Measurements from ENCODE around the gene TMEM132A.

TMEM132A gene

DNA sequence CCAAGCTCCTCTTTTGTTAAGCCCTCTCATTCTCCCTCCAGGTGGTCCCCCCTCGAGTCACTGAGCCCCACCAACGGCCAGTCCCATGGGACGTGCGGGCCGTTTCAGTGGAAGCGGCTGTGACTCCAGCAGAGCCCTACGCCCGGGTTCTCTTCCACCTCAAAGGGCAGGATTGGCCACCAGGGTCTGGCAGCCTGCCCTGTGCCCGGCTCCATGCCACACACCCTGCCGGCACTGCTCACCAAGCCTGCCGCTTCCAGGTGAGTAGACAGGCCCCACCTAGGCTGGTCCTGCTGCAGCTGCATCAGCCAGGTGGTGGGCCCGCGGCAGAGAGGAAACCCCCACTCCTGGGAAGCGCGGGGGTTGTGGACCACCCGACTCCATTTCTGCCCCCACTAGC, 3.3 kb downstream of the TMEM132A start:
- no peaks in the 10 kb centered on the region for H3K9me3 ChIP-seq (ENCODE audit: control insufficient read depth, low read length)
- peaks cover 25% of the 10 kb centered on the region for H3K27me3 ChIP-seq (ENCODE audit: control insufficient read depth, insufficient read depth, low read length)
- H3K9ac ChIP-seq (ENCODE audit: low read length), result no peak overlapping the region
- peaks cover 1% of the 10 kb centered on the region for H3K36me3 ChIP-seq (ENCODE audit: control insufficient read depth, insufficient read depth, low read length)
- no peak overlapping the region for H3K4me3 ChIP-seq (ENCODE audit: low read length)
- peaks cover 17% of the 10 kb centered on the region for H3K4me1 ChIP-seq (ENCODE audit: control insufficient read depth, insufficient read depth, low read length)

GRCh38 chr11:60928563-60929001, 4.3 kb downstream of the TMEM132A start:
- Histone ChIP-seq H3K36me3 (ENCODE audit: control insufficient read depth, insufficient read depth, low read length) (no peaks in the 10 kb centered on the region), H3K4me1 (ENCODE audit: control insufficient read depth, insufficient read depth, low read length) (peaks cover 17% of the 10 kb centered on the region), H3K9ac (ENCODE audit: low read length) (no peak overlapping the region), H3K4me3 (ENCODE audit: low read length) (no peak overlapping the region), H3K27me3 (ENCODE audit: control insufficient read depth, insufficient read depth, low read length) (peaks cover 25% of the 10 kb centered on the region), H3K9me3 (ENCODE audit: control insufficient read depth, low read length) (no peaks in the 10 kb centered on the region)

GRCh38 chr11:60929764-60930163, 5.5 kb downstream of the TMEM132A start:
- Histone ChIP-seq H3K4me3 (ENCODE audit: low read length) (no peak overlapping the region), H3K9ac (ENCODE audit: low read length) (no peak overlapping the region), H3K36me3 (ENCODE audit: control insufficient read depth, insufficient read depth, low read length) (no peaks in the 10 kb centered on the region), H3K27me3 (ENCODE audit: control insufficient read depth, insufficient read depth, low read length) (peaks cover 21% of the 10 kb centered on the region), H3K4me1 (ENCODE audit: control insufficient read depth, insufficient read depth, low read length) (peaks cover 14% of the 10 kb centered on the region), H3K9me3 (ENCODE audit: control insufficient read depth, low read length) (no peaks in the 10 kb centered on the region)

GRCh38 chr11:60930394-60930793, 6.1 kb downstream of the TMEM132A start:
- H3K36me3 ChIP-seq (ENCODE audit: control insufficient read depth, insufficient read depth, low read length), result no peaks in the 10 kb centered on the region
- peaks cover 15% of the 10 kb centered on the region for H3K27me3 ChIP-seq (ENCODE audit: control insufficient read depth, insufficient read depth, low read length)
- peaks cover 8% of the 10 kb centered on the region for H3K4me1 ChIP-seq (ENCODE audit: control insufficient read depth, insufficient read depth, low read length)
- H3K9me3 ChIP-seq (ENCODE audit: control insufficient read depth, low read length), result no peaks in the 10 kb centered on the region
- no peak overlapping the region for H3K4me3 ChIP-seq (ENCODE audit: low read length)
- H3K9ac ChIP-seq (ENCODE audit: low read length), result no peak overlapping the region

DNA sequence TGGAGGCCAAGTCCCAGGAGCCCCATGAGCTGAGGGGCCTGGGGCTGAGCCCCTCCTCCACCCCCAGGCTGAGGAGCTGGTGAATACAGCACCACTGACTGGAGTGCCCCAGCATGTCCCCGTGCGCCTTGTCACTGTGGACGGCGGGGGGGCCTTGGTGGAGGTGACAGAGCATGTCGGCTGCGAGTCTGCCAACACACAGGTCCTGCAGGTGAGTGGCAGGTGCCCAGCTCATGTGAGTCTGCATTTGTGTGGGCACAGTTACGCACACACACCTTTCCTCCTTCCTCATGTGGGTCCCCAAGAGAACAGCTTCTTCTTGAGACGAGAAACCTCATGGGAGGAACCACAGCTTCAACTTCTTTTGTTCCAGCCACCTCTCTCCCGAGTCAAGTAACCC, 7.7 kb downstream of the TMEM132A start:
- Histone ChIP-seq H3K9me3 (ENCODE audit: control insufficient read depth, low read length) (no peaks in the 10 kb centered on the region), H3K36me3 (ENCODE audit: control insufficient read depth, insufficient read depth, low read length) (no peaks in the 10 kb centered on the region), H3K4me1 (ENCODE audit: control insufficient read depth, insufficient read depth, low read length) (peaks cover 5% of the 10 kb centered on the region)

GRCh38 chr11:60932605-60933356, 8.5 kb downstream of the TMEM132A start:
- no peak overlapping the region for H3K4me3 ChIP-seq (ENCODE audit: low read length)
- H3K9ac ChIP-seq (ENCODE audit: low read length), result no peak overlapping the region
- no peaks in the 10 kb centered on the region for H3K9me3 ChIP-seq (ENCODE audit: control insufficient read depth, low read length)
- H3K27me3 ChIP-seq (ENCODE audit: control insufficient read depth, insufficient read depth, low read length), result no peaks in the 10 kb centered on the region
- no peaks in the 10 kb centered on the region for H3K36me3 ChIP-seq (ENCODE audit: control insufficient read depth, insufficient read depth, low read length)
- no peaks in the 10 kb centered on the region for H3K4me1 ChIP-seq (ENCODE audit: control insufficient read depth, insufficient read depth, low read length)

More for the DNA sequence above, 7.7 kb downstream of the TMEM132A start:
- H3K9ac ChIP-seq (ENCODE audit: low read length), result no peak overlapping the region
- H3K4me3 ChIP-seq (ENCODE audit: low read length), result no peak overlapping the region
- peaks cover 5% of the 10 kb centered on the region for H3K27me3 ChIP-seq (ENCODE audit: control insufficient read depth, insufficient read depth, low read length)

DNA sequence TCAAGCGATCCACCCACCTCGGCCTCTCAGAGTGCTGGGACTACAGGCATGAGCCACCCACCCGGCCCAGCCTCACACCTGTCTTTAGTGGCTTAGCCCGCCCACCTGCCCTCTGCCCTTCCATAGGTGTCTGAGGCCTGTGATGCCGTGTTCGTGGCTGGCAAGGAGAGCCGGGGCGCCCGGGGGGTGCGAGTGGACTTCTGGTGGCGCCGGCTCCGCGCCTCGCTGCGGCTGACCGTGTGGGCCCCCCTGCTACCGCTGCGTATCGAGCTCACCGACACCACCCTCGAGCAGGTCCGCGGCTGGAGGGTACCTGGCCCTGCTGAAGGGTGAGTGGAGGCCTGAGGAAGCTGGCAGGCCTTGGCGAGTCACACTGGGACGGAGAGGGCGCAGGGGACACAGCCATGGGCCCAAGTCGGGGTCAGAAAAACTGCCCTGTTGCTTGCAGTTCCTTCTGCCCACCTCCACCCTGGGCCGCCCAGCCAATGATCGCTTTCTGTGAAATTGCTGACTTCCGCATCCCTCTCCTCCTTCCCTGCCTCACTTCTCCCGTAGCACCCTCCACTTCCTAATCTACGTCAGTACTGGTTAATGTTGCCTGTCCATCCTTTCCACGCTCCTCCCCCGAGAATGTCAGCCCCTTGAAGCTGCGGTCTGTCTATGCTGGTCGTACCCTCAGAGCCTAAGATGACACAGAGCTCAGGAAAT, 9.3 kb downstream of the TMEM132A start:
- no peaks in the 10 kb centered on the region for H3K27me3 ChIP-seq (ENCODE audit: control insufficient read depth, insufficient read depth, low read length)
- no peaks in the 10 kb centered on the region for H3K36me3 ChIP-seq (ENCODE audit: control insufficient read depth, insufficient read depth, low read length)
- no peaks in the 10 kb centered on the region for H3K9me3 ChIP-seq (ENCODE audit: control insufficient read depth, low read length)
- no peaks in the 10 kb centered on the region for H3K4me1 ChIP-seq (ENCODE audit: control insufficient read depth, insufficient read depth, low read length)
- H3K4me3 ChIP-seq (ENCODE audit: low read length), result no peak overlapping the region
- no peak overlapping the region for H3K9ac ChIP-seq (ENCODE audit: low read length)

GRCh38 chr11:60934124-60934789, 10.0 kb downstream of the TMEM132A start:
- no peaks in the 10 kb centered on the region for H3K27me3 ChIP-seq (ENCODE audit: control insufficient read depth, insufficient read depth, low read length)
- no peak overlapping the region for H3K9ac ChIP-seq (ENCODE audit: low read length)
- H3K4me3 ChIP-seq (ENCODE audit: low read length), result no peak overlapping the region
- H3K36me3 ChIP-seq (ENCODE audit: control insufficient read depth, insufficient read depth, low read length), result peaks cover 2% of the 10 kb centered on the region
- no peaks in the 10 kb centered on the region for H3K9me3 ChIP-seq (ENCODE audit: control insufficient read depth, low read length)
- H3K4me1 ChIP-seq (ENCODE audit: control insufficient read depth, insufficient read depth, low read length), result no peaks in the 10 kb centered on the region

DNA sequence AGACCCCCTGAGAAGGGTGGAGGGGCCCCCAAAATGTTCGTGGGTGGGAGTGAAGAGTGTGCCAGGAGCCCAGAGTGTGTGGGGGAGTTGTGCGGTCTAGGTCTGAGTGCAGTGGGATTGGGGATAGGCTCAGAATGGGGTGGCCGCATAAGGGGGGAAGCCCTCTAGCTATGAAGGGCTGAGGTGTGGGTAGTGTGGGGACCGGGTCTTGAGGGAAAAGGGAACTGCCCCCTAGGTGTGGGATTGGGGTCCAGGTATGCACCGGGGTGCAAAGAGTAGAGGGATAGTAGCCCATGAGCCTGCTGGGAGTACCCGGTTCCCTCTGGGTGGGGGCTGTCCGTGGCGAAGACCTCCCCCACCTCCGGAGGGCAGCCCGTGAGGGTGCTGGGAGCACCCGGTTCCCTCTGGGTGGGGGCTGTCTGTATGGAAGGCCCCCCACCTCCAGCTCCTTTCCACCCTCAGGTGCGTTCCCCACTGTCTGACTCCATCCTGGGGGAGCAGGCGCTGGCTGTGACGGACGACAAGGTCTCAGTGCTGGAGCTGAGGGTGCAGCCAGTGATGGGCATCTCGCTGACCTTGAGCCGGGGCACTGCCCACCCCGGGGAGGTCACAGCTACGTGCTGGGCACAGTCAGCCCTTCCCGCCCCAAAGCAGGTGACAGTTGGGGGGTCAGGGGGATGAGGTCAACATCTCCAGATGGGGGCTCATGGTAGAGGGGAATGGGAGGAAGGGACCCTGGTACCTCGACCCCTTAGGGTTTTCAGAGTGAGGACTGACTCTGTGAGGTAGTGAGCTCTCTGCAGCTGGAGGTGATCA, 10.7 kb downstream of the TMEM132A start:
- H3K4me3 ChIP-seq (ENCODE audit: low read length), result no peak overlapping the region
- no peaks in the 10 kb centered on the region for H3K27me3 ChIP-seq (ENCODE audit: control insufficient read depth, insufficient read depth, low read length)
- H3K9ac ChIP-seq (ENCODE audit: low read length), result no peak overlapping the region
- H3K36me3 ChIP-seq (ENCODE audit: control insufficient read depth, insufficient read depth, low read length), result peaks cover 4% of the 10 kb centered on the region
- peaks cover 5% of the 10 kb centered on the region for H3K4me1 ChIP-seq (ENCODE audit: control insufficient read depth, insufficient read depth, low read length)
- no peaks in the 10 kb centered on the region for H3K9me3 ChIP-seq (ENCODE audit: control insufficient read depth, low read length)

DNA sequence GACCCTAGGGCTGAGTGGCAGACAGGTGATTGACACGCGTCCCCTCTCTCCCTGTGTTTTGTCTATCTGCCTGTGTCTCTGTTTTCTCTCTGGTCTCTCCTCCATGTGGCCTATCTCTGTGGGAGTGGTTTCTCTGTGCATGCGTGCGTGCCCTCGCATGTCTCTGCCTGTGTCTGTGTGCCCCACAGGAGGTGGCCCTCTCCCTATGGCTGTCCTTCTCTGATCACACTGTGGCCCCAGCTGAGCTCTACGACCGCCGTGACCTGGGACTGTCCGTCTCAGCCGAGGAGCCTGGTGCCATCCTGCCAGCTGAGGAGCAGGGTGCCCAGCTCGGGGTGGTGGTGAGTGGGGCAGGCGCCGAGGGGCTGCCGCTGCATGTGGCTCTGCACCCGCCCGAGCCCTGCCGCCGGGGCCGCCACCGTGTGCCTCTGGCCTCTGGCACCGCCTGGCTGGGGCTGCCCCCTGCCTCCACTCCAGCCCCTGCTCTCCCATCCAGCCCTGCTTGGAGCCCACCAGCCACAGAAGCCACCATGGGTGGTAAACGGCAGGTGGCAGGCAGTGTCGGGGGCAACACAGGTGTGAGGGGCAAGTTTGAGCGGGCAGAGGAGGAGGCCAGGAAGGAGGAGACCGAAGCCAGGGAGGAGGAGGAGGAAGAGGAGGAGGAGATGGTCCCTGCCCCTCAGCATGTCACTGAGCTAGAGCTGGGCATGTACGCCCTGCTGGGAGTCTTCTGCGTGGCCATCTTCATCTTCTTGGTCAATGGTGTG, 11.6 kb downstream of the TMEM132A start:
- Histone ChIP-seq H3K36me3 (ENCODE audit: control insufficient read depth, insufficient read depth, low read length) (peaks cover 4% of the 10 kb centered on the region), H3K9me3 (ENCODE audit: control insufficient read depth, low read length) (no peaks in the 10 kb centered on the region), H3K4me3 (ENCODE audit: low read length) (no peak overlapping the region), H3K4me1 (ENCODE audit: control insufficient read depth, insufficient read depth, low read length) (peaks cover 5% of the 10 kb centered on the region), H3K9ac (ENCODE audit: low read length) (no peak overlapping the region), H3K27me3 (ENCODE audit: control insufficient read depth, insufficient read depth, low read length) (no peaks in the 10 kb centered on the region)

DNA sequence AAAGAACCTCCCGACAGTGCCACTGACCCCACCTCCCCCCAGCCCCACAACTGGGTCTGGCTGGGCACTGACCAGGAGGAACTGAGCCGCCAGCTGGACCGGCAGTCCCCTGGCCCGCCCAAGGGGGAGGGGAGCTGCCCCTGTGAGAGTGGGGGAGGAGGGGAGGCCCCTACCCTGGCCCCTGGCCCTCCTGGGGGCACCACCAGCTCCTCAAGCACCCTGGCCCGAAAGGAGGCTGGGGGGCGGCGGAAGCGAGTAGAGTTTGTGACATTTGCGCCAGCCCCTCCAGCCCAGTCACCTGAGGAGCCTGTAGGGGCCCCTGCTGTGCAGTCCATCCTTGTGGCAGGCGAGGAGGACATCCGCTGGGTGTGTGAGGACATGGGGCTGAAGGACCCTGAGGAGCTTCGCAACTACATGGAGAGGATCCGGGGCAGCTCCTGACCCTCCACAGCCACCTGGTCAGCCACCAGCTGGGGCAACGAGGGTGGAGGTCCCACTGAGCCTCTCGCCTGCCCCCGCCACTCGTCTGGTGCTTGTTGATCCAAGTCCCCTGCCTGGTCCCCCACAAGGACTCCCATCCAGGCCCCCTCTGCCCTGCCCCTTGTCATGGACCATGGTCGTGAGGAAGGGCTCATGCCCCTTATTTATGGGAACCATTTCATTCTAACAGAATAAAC, 12.3 kb downstream of the TMEM132A start:
- H3K9ac ChIP-seq (ENCODE audit: low read length), result no peak overlapping the region
- peaks cover 4% of the 10 kb centered on the region for H3K36me3 ChIP-seq (ENCODE audit: control insufficient read depth, insufficient read depth, low read length)
- H3K27me3 ChIP-seq (ENCODE audit: control insufficient read depth, insufficient read depth, low read length), result no peaks in the 10 kb centered on the region
- peaks cover 5% of the 10 kb centered on the region for H3K4me1 ChIP-seq (ENCODE audit: control insufficient read depth, insufficient read depth, low read length)
- H3K4me3 ChIP-seq (ENCODE audit: low read length), result no peak overlapping the region
- no peaks in the 10 kb centered on the region for H3K9me3 ChIP-seq (ENCODE audit: control insufficient read depth, low read length)

Measured in mucosa of stomach (tissue), 1 donor.